SHP77 (cell line): ENCODE measurements around the gene KRTAP12-4.
"Not testable (repeated sequence)": the region's sequence is repeated elsewhere in the genome, so short reads cannot be mapped to it uniquely, and the experiment has no call there.

Source experiments
- DNase-seq, 2 experiments: peaks; one replicate each; lab custom pipeline; 2025; lab: John Stamatoyannopoulos, UW

KRTAP12-4 gene

DNA sequence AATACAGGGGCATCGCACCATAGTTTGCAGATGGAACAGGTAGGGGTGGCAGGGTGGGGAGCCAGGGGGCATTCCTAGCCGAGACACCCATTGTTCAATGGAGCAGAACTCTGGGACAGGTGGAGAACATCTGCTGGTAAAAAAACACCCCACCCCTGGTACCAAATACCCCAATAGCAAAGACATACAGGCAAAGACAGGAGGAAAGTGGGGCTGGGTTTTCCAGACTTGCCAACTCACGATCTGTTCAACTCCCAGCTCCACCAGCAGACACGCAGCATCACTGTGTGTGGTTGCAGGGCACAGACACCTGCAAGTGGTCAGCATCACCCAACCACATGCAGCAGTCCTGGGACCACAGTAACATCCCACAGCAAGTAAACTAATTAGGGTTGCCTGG is 42.9 kb downstream of the KRTAP12-4 start:
- DNase-seq = no peak

DNA sequence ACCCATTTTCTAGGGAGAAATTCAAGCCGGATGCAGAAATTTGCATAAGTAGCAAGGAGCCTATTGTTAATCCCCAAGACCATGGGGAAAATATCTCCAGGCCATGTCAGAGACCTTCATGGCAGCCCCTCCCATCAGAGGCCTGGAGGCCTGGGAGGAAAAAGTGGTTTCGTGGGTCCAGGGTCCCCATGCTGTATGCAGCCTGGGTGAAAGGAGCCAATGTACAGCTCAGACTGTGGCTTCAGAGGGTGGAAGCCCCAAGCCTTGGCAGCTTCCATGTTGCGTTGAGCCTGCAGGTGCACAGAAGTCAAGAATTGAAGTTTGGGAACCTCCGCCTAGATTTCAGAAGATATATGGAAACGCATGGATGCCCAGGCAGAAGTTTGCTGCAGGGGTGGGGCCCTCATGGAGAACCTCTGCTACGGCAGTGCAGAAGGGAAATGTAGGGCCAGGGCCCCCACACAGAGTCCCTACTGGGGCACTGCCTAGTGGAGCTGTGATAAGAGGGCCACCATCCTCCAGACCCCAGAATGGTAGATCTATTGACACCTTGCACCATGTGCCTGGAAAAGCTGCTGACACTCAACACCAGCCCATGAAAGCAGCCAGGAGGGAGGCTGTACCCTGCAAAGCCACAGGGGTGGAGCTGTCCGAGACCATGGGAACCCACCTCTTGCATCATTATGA is 44.2 kb downstream of the KRTAP12-4 start:
- DNase-seq = not testable (repeated sequence)

DNA sequence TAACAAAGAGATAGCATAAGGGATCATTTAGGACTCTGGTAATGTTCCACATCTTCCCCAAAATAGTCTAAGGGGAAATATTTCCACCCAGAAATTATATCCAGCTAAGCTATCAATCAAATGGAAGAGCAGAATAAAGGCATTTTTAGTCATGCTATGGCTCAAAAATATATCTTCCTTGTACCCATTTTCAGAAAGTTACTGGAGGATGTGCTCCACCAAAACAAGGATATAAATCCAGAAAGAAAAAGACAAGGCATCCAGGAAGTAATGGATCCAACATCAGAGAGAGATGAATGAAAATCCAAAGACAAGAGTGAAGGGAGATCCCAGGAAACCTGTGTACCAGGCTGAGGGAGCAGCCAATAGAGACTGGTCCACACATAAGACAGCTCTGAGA is 45.3 kb downstream of the KRTAP12-4 start:
- DNase-seq = no peak

DNA sequence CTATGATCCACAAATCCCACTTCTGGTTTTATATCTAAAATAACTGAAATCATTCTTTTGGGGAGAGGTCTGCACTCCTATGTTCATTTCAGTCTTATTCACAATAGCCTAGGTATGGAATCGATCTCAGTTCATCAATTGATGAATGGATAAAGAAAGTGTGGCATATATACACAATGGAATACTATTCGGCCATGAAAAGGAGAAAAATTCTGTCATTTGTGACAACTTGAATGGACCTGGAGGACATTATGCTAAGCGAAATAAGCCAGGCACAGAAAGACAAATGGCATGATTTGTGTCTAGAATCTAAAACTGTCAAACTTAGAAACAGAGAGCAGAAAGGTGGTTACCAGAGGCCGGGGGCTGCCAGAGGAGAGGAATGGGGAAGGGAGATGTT is 48.0 kb downstream of the KRTAP12-4 start:
- DNase-seq = no peak
